Measurements from ENCODE around the gene FRAT2.
"Not testable (repeated sequence)": the region's sequence is repeated elsewhere in the genome, so short reads cannot be mapped to it uniquely, and the experiment has no call there.

FRAT2 gene

GRCh38 chr10:97356318-97356914 is 21.9 kb upstream of the FRAT2 start:
- DNase-seq, result no peak

DNA sequence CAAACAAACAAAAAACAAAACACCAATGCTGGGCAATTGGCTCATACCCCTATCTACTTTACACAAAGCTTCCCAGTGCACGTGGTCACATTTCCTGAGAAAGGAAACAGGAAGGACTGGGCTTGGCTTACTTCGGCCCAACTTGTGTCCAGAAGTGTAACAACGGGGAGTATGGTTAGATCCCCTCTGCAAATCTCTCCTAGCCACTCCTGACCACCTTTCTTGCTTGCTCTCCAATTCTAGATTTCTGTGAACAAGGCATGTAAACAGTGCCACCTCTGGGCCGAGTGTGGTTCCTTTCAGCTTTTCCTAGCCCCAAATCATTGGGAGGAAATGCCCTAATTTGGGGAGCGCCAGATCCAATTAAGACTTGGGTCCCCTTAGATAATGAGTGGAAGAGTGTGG is 21.0 kb upstream of the FRAT2 start:
- DNase-seq, result no peak

DNA sequence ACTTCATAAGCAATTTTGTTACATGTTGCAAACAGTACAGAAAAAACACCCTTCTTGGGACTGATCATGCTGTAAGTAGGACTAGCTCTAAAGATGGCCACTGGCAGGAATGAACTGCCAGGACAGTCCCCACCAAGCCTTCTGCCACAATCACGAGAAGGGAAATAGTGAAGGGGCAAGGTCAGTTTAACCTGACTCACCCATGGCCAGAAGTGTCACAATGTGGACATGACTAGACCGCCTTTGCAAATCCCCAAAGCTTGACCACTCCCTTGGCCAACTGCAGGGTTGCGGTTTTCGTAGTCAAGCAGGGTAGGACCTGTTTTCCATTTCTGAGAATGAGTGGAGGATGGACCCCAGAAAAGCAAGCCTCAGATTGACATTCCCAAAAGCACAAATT is 19.4 kb upstream of the FRAT2 start:
- DNase-seq, result no peak

- no peak for DNase-seq
Observed at GRCh38 chr10:97349752-97350513, 15.4 kb upstream of the FRAT2 start.

DNA sequence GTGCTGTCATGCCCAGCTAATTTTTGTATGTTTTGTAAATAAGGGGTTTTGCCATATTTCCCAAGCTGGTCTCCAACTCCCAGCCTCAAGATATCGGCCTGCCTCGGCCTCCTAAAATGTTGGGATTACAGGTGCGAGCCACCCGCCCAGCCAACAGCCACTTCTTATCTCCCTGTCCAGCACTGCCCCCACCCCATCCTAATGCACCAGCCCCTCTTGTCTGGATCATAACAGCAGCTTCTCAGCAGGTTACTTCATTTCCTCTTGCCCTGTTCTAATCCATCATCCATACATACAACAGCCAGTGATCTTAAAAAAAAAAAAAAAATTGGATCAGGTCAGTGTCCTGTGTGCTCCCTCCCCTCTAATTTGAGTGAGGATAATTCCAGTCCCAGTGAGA is 12.8 kb upstream of the FRAT2 start:
- no peak for DNase-seq

DNA sequence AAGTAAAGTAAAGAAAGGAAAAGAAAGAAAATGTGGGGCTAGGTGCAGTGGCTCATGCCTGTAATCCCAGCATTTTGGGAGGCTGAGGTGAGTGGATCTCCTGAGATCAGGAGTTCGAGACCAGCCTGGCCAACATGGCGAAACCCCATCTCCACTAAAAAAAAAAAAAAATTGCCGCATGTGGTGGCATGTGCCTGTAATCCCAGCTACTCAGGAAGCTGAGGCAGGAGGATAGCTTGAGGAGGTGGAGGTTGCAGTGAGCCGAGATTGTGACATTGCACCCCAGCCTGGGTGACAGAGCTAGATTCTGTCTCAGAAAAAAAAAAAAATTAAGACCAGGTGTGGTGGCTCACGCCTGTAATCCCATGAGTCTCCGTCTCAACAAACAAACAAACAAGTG is 9.1 kb upstream of the FRAT2 start:
- not testable (repeated sequence) for DNase-seq

DNA sequence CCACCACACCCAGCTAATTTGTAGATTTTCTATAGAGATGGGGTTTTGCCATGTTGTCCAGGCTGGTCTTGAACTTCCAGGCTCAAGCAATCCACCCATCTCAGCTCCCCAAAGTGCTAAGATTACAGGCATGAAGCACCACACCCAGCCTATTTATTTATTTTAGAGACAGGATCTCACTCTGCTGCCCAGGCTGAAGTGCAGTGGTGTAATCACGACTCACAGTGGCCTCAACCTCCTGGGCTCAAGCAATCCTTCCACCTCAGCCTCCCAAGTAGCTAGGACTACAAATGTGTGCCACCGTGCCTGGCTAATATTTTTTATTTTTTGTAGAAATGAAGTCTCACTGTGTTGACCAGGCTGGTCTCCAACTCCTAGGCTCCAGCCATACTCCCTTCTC is 6.9 kb upstream of the FRAT2 start:
- DNase-seq, result no peak

DNA sequence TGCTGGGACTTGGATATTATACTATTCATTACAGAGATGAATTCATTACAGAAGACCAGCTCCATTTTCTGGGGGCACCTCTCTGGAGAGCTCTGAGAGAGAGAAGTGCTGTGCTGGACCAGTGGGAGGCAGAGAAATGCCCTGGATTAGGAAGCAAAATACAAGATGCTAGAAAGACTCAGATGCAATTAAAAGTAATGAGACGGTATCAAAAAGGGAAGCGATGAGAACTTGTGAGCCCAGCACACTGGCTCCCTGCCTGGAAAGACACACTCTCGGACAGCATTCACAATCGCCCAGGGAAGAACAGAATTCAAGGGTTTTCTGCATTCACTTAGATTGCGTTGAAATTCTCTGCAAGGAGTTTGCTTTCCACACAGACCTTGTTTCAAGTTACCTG is 3.5 kb upstream of the FRAT2 start:
- no peak for DNase-seq

- DNase-seq, result peak; percentile 52
Observed at GRCh38 chr10:97336942-97337831, 2.7 kb upstream of the FRAT2 start.

DNA sequence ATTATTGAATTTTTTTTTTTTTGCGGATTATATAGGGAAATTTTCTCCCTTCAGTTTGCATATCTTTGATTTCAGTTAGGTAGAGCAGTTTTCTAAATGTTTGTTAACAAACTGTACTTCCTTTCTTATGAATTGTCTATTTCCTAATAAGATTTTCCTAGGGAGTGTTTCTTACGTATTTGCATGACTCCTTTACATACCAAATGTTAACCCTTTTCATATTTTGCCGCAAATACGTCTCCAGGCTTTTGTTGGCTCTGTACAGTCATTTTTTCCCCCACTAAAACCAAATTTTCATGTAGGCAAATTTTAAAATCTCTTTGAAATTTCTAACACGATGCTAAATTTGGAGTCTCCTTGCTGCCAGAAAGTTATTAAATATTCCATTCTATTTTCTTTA is 1.9 kb upstream of the FRAT2 start:
- no peak for DNase-seq

DNA sequence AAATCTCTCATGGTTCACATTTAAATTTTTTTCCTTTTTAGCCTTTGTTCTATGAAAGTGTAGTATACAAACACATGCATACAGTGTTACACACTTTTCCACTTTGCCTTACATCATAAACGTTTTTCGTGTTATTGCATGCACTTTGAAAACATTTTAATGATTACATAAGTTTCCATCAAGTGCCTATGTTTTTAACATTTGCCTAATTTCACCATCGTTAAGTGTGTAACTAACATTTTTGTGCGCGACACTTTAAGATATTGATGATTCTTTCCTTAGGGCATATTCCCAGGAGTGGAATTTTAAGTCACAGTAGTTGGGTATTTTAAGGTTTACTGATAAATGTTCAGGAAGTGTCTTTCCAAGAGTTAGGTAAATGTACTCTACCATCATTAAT is 1.5 kb upstream of the FRAT2 start:
- DNase-seq, result no peak

GRCh38 chr10:97335188-97335619 is 675 bp upstream of the FRAT2 start:
- no peak for DNase-seq

DNA sequence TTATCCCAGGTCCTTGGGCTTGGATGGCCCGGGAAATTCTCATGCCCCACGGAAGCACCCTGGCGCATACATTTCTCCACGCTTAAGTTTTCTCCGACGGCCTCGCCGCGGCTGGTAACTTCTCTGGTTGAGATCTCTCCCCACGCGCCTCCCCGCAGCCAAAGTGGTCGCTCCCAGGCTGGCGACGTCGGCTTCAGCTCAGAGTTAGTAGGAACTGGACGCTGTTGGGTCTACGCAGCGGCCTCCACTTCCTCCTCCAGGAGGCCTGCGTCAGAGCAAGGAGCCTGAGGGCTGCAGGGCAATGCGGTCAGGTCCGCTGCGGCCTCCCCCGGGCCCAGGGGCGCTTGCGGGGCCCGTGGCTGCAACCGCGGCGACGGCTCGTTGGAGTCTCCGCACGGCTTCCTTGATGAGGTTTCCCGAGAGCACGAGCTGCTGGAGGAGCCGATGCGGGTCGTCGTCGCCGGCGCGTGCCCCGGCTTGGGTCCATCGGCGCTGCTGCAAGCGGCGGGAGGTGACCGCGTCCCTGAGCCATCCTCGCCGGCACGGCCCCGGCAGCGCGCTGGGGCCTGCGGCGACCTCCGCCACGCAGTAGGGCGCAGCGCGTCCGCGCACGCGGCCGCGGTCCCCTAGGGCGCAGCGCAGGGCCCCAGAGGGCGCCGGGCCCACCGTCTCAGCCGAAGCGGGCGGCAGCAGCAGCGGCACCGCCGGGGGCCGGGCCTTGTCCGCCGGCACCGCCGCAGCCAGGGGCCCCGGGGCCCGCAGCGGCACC is 744 bp downstream of the FRAT2 start:
- DNase-seq, result no peak

DNA sequence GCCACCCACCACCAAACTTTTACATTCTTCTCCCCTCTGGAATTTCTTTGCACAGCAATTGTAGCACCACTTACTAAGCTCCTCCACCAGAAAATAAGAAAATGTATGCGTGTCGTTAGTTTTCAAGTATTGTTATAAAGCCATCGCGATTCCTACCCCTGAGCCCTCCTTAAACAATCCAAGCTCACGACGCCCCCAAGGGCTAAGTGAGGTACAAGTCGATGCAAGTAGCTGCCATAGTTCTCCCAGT is 1.3 kb downstream of the FRAT2 start:
- peak; percentile 10 for DNase-seq

DNA sequence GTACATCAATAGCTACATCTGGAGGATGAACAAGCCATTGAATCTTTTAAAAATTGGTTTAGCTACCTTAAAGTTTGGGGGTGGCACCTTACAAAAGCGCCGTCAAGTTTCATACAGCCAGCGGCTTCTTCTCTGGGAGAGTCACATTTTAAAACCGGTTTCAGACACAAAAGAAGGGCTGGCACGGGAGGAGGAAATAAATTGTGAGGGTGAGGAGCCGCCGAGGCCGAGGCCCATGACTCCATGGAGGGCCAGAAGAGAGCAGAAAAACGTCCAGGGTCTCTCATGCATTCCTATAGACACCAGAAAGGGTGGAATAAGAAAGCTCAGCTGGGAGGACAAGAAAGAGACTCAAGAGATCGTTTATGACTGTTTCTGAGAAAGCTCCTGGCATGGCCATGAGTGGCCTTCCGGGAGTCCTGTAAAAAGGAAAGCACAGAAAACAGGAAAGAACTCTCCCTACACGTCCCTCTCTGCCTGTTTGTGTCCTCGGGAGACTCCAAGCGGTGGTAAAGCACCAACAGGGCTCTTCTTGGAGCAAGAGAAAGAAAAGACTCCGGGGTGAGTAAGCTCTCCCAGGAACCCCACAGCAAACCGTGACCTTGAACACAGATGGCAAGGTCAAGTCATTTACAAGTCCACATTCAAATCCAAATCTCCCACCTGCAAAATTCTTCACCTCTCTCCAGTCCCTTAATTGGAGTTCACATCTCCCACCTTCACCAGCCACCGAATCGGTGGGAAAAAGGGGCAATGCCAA is 1.8 kb downstream of the FRAT2 start:
- no peak for DNase-seq

- no peak for DNase-seq
Observed at GRCh38 chr10:97331153-97331703, 3.3 kb downstream of the FRAT2 start.

DNA sequence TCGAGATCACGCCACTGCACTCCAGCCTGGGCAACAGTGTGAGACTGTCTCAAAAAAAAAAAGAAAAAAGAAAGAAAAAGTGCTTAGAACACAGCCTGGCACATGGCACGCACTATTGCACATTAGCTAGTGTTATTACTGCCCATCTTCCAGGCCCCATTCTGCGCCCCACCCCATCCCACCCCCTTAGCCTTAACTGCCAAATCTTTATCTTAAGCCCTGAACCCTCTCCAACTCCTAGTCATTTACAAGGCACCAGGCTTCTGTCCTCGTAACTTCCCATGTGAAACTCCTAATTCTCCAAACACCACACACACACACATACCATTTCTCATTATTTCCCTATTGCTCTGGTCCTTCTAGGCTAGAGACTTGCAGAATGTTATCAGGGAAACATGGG is 4.8 kb downstream of the FRAT2 start:
- no peak for DNase-seq

GRCh38 chr10:97328646-97329453 is 5.7 kb downstream of the FRAT2 start:
- DNase-seq, result no peak

GRCh38 chr10:97327348-97328294 is 6.9 kb downstream of the FRAT2 start:
- DNase-seq, result no peak

- DNase-seq, result no peak
Observed at GRCh38 chr10:97325754-97326153, 8.8 kb downstream of the FRAT2 start.
